HG03460 (cell line): ENCODE measurements around the gene PRRT4.

Source experiments
- ATAC-seq: cut with Tn5 transposase; IDR thresholded peaks from one replicate; pipeline ENCODE4 v1.9.1; 2021; ENCODE audit not compliant: unreplicated experiment

PRRT4 gene

DNA sequence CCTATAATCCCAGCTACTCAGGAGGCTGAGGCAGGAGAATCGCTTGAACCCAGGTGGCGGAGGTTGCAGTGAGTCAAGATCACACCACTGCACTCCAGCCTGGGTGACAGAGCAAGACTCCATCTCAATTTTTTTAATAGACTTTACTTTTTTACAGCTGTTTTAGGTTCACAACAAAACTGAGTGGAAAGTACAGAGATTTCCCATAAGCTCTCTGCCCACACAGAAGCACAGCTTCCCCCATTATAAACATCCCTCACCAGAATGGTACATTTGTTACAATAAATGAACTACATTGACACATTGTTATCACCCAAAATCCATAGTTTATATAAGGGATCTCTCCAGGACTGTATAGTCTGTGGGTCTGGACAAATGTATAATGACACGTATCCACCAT is 14.6 kb upstream of the PRRT4 start:
- no peak for ATAC-seq

- ATAC-seq, result no peak
Measured at GRCh38 chr7:128374041-128374440, 12.6 kb upstream of the PRRT4 start.

DNA sequence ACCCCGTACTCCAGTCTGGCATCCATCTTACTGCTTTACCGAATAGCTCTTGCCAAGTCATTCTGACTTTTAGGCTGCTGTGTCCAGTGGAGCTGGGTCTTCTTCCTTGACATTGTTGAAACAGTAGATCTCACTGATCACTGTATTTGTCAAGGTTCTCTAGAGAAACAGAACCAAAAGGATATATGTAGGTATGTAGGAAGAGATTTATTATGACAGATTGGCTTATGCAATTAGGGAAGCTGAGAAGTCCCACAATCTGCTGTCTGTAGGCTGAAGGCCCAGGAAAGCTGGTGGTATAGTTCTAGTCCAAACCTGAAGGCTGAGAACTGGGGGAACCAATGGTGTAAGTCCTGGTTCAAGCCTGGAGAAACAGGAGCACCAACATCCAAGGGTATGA is 12.1 kb upstream of the PRRT4 start:
- ATAC-seq, result no peak

DNA sequence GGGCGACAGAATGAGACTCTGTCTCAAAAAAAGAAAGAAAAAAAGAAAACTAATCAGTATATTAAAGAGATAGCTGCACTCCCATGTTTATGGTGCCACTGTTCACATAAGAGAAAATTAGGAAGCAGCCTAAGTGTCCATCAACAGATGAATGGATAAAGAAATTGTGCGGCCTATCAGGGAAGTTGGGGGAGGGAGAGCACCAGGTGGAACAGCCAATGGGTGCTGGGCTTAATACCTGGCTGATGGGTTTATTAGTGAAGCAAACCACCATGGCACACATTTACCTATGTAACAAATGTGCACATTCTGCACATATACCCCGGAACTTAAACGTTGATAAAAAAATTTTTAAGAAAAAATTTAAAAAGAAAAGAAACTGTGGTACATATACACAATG is 9.0 kb upstream of the PRRT4 start:
- ATAC-seq, result no peak

- ATAC-seq, result no peak
Measured at GRCh38 chr7:128366986-128367385, 5.5 kb upstream of the PRRT4 start.

DNA sequence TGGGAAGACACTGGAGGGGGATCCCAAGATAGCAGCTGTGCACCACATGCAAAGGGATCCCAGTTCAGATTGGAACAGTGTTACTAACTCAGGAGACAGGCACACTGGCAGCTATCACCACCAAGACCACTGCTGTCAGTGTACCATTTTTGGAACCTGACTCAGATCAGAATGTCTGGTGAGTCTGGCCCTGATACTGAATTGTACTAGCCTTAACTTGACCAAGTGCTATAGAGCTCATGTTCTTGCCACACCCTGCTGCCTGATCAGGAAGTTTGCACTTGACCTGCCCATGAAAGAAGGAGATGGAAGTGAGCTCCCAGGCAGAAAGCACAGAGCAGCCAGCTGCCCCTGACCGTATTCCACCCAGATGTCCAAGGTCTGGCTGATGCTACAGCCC is 4.8 kb upstream of the PRRT4 start:
- no peak for ATAC-seq

GRCh38 chr7:128365432-128365831 is 3.9 kb upstream of the PRRT4 start:
- no peak for ATAC-seq

DNA sequence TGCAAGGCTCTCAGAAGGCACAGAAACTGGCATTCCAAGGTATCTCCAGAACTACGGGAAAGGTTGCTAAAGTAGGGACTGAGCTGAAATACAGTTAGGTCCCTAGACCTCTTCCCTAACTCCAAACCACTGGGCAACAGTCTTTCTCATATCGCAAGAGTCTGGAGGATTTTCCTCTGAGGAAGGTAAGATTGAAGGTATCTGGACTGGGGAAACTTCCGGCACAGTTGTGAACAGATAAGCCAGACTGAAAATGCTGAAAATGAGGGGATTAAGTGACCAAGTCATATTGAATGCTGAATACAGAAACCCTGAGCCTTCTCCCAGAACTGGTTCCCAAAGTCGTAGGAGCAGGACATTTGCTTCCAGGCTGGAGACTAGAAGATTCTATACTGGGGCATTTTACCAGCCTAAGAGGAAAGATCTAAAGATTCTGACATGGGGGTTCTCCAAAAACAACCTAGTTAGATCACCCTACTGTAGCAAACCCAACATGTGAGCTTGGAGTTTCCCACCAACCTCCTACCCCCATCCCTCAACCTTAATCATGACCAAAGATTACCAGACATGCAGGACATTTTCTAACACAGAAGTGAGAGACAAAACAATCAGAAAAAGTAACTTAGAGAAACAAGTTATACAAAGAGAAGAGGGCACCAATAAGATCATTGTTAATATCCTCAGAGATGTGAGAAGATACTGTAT is 2.8 kb upstream of the PRRT4 start:
- no peak for ATAC-seq

DNA sequence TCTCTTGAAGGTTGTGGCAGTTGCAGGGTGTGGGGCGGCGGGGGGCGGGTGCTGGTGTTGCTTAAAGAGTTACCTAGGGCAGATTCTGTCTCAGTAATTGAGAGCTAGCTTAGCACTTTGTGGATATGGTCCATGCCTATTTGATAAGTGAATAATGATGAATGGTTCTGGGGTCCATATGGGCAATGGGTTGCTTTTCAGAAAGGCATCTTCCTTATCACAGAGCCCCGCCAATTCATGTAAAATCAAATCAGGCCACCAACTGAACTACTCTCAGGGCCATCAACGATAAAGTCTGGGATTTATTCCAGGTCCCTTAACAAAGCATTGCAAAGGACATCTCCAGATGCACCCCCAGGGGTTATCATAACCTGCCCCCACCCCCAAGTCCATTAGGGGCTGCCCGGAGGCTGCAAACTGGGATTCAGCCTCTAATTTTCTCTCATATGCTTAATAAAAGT is 1.8 kb upstream of the PRRT4 start:
- ATAC-seq, result no peak

GRCh38 chr7:128362670-128363069 is 1.2 kb upstream of the PRRT4 start:
- ATAC-seq, result no peak

DNA sequence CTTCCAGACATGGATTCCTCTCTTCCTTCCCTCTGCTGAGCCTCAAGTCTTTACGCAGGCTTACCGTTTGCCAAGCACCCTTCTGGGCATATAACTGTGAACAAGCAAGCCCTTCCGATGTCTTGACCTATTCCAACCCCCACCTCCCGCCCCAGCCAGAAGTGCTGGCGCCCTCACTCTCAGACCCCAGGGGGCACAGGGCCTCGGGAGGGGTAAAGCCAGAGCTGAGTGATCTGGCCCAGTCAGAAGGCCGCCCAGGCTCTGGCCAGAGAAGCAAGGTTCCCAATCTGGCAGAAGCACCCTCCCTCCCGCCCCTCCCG is 1.2 kb downstream of the PRRT4 start:
- no peak for ATAC-seq

- ATAC-seq, result no peak
Measured at GRCh38 chr7:128359939-128360338, 1.6 kb downstream of the PRRT4 start.

DNA sequence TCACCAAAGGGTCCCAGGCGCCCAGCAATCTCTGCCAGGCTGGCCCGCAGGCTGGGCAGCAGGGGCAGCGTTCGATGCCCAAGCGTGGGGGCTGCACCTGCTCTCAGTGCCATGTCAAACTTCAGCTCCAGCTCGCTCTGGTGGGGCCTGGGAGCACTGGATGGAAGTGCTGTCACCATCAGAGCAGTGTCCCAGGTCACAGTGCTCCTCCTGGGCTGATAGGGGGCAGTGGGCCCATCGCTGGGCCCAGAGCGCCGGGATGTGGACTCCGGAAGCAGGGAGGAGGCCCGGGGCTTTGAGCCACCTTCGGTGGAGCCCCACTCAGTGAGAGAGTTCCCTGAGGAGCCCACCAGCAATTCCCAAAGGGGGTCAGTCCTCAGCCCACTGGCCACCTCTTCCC is 2.2 kb downstream of the PRRT4 start:
- no peak for ATAC-seq

- no peak for ATAC-seq
Measured at GRCh38 chr7:128358233-128358632, 3.3 kb downstream of the PRRT4 start.

DNA sequence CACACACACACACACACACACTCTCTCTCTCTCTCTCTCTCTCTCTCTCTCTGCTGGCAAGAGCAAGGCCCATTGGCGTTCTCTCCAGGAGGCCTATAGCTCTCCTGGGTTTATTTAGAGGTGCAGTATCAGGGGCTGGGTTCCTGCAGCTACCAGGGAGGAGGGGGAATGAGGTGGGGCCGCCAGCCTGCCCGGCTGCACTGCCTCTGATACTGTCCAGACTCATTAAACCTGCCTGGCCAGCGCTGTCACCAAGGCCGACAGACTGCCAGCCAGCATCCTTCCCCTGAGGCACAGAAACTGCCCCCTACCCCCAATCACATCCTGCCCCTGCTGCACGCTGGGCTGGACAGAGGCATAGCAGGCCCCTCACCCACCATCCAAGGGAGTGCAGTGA is 4.3 kb downstream of the PRRT4 start:
- no peak for ATAC-seq

GRCh38 chr7:128356546-128357216 is 4.8 kb downstream of the PRRT4 start:
- no peak for ATAC-seq

DNA sequence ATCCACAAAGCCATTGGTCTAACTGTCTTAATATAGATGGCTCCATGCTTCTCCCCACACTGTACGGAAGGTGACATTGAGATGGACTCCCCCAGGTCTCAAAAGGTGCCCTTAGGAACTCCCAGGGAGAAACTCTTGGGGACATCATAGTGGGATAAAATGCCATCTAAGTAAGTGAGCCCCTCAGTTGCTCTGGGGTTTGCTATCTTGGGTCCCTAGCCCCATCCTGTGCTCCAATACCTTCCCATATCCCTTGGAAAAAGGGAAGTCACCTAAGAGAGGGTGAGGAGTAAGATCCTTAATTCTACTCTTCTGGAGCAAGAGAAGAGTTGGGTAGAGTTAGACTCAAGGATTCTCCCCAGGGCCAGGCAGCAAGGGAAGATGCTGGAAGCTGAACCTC is 7.9 kb downstream of the PRRT4 start:
- no peak for ATAC-seq

- no peak for ATAC-seq
Measured at GRCh38 chr7:128353189-128353588, 8.3 kb downstream of the PRRT4 start.

DNA sequence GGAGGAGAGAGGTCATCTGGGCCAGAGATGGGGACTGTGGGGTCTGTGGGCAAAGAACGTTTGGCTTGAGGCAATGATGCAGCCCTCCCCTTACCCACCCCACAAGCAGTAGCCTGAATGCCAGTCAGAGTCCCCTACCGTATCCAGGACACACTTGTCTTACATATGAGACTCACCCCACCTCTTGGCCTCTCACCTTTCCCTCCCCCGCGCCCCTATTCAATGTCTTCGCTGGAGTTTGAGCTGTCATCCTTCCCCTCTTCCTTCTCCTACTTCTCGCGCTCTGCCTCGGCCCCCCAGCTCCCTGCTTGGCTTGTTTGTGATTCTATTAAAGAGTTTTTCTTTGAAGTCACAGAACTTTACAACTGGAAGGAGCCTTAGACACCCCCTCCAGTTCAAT is 8.9 kb downstream of the PRRT4 start:
- no peak for ATAC-seq

GRCh38 chr7:128352153-128352537 is 9.3 kb downstream of the PRRT4 start:
- no peak for ATAC-seq

GRCh38 chr7:128351296-128352152 is 10.0 kb downstream of the PRRT4 start:
- no peak for ATAC-seq

- ATAC-seq, result no peak
Measured at GRCh38 chr7:128350708-128351295, 10.7 kb downstream of the PRRT4 start.
